ENCODE results near the gene REG4.
"Not testable (repeated sequence)": the region's sequence is repeated elsewhere in the genome, so short reads cannot be mapped to it uniquely, and the experiment has no call there.

The REG4 gene
- total RNA-seq = 0 to 0.08 (median 0) reads per million in 4 donors

- DNase-seq = no peak
These were observed at the start of gene REG4 for GRCh38 chr1:119811387-119811786. REG4 (minus strand) TSS chr1:119811460; CDS start chr1:119808769, 2,691 bp downstream.

GRCh38 chr1:119859647-119860046 lies 48.4 kb upstream of the REG4 start:
- peak in 1 of 5 donors; percentile 73 for DNase-seq

- DNase-seq = not testable (repeated sequence)
These were observed 47.4 kb upstream of the REG4 start for GRCh38 chr1:119858556-119859214.

- no peak for DNase-seq
These were observed 46.9 kb upstream of the REG4 start for GRCh38 chr1:119858126-119858525.

GRCh38 chr1:119853155-119853554 lies 41.9 kb upstream of the REG4 start:
- DNase-seq = no peak

- DNase-seq = not testable (repeated sequence)
These were observed 32.9 kb upstream of the REG4 start for GRCh38 chr1:119844206-119844605.

- DNase-seq = no peak
These were observed 30.0 kb upstream of the REG4 start for GRCh38 chr1:119841306-119841705.

- no peak for DNase-seq
These were observed 29.5 kb upstream of the REG4 start for GRCh38 chr1:119840745-119841144.

- no peak for DNase-seq
These were observed 27.0 kb upstream of the REG4 start for GRCh38 chr1:119838236-119838635.

GRCh38 chr1:119834990-119835389 lies 23.7 kb upstream of the REG4 start:
- DNase-seq = no peak

- DNase-seq = no peak
These were observed 19.8 kb upstream of the REG4 start for GRCh38 chr1:119831027-119831426.

- no peak for DNase-seq
These were observed 18.4 kb upstream of the REG4 start for GRCh38 chr1:119829625-119830024.

GRCh38 chr1:119829006-119829405 lies 17.7 kb upstream of the REG4 start:
- DNase-seq = not testable (repeated sequence)

GRCh38 chr1:119828266-119828665 lies 17.0 kb upstream of the REG4 start:
- DNase-seq = no peak

- no peak for DNase-seq
These were observed 15.8 kb upstream of the REG4 start for GRCh38 chr1:119827010-119827409.

GRCh38 chr1:119822406-119822805 lies 11.1 kb upstream of the REG4 start:
- no peak for DNase-seq

GRCh38 chr1:119818181-119818580 lies 6.9 kb upstream of the REG4 start:
- no peak for DNase-seq

- DNase-seq = no peak
These were observed 5.1 kb upstream of the REG4 start for GRCh38 chr1:119816407-119816806.

- no peak for DNase-seq
These were observed 4.7 kb upstream of the REG4 start for GRCh38 chr1:119815928-119816327.

- no peak for DNase-seq
These were observed 4.1 kb upstream of the REG4 start for GRCh38 chr1:119815361-119815760.

- no peak for DNase-seq
These were observed 3.0 kb upstream of the REG4 start for GRCh38 chr1:119814288-119814687.

GRCh38 chr1:119811985-119812557 lies 811 bp upstream of the REG4 start:
- DNase-seq = no peak

- DNase-seq = peak; percentile 31 to 73 (median 44)
These were observed 2.2 kb downstream of the REG4 start for GRCh38 chr1:119808972-119809550.

- no peak for DNase-seq
These were observed 2.8 kb downstream of the REG4 start for GRCh38 chr1:119808491-119808890.

Measured in T-helper 1 cell (primary cell).